Measurements from ENCODE around the gene VWA2. TPM values are rescaled to one million over a fixed set of nuclear protein-coding genes. Genes with fewer than 3 reads are reported as not detected.

Gene VWA2
- total and polyA plus RNA-seq, 2 of the 4 experiments (the other 2 are of a cell fraction) = not detected

DNA sequence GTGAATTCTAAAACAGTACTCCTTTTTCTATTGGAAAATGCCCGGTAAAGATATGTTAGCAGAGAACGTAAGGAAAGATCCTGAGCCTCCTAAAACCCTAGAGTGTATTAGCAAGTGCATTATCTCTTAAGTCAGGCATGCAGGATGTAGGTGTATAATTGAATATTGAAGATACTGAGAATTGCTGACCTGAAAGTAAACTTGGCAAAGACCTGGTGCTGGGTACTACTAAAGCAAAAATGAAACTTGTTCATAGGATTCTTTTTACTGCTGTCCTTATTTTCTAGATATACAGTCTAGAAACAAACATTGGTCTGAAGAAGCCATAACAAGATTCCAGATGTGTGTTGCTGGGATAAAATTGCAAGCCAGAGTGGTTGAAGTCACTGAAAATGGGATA is 18.8 kb upstream of the VWA2 start:
- no peak overlapping the region for H2AK9ac ChIP-seq (replicated peaks; ENCODE audit: low read depth, low read length, poor library complexity)
- no peak overlapping the region for H2BK20ac ChIP-seq (ENCODE audit: low read depth, low read length)
- H3K9me3 ChIP-seq (ENCODE audit: control insufficient read depth, insufficient read depth, low read length) = no peaks in the 10 kb centered on the region
- H3K27ac ChIP-seq (ENCODE audit: insufficient read depth, low read length) = no peak overlapping the region
- H2BK15ac ChIP-seq (ENCODE audit: low read depth, low read length) = no peak overlapping the region
- no peak overlapping the region for H3K4ac ChIP-seq (ENCODE audit: low read depth, low read length)
- intact Hi-C loops (cut with micrococcal nuclease) (no loop called here), in situ Hi-C loops (cut with MboI; ENCODE audit: low sequenced_read_pairs) (no loop called here), dilution Hi-C loops (cut with HindIII; ENCODE audit: low sequenced_read_pairs, unreplicated experiment) (no loop called here)
- H3K56ac ChIP-seq (ENCODE audit: extremely low read depth, insufficient read depth, low read length) = no peak overlapping the region
- no peak overlapping the region for H4K5ac ChIP-seq (ENCODE audit: low read depth, low read length)
- H3K18ac ChIP-seq (ENCODE audit: low read depth, low read length) = no peak overlapping the region
- H3K9me1 ChIP-seq (ENCODE audit: insufficient read depth, low read length) = no peaks in the 10 kb centered on the region
- H3K79me1 ChIP-seq (ENCODE audit: low read depth in 1 of 2, low read length in 2 of 2) = no peaks in the 10 kb centered on the region
- H2BK5ac ChIP-seq (ENCODE audit: low read depth, low read length, poor library complexity, severe bottlenecking) = no peak overlapping the region
- ATAC-seq (ENCODE audit: low read depth) = no peak
- no peak overlapping the region for H2AFZ ChIP-seq (replicated peaks; ENCODE audit: low read length, poor library complexity)
- no peaks in the 10 kb centered on the region for H4K20me1 ChIP-seq (ENCODE audit: insufficient read depth, low read length)
- H4K8ac ChIP-seq (ENCODE audit: low read depth in 2 of 2, low read length in 2 of 2) = no peak overlapping the region
- H3K36me3 ChIP-seq (ENCODE audit: control insufficient read depth, insufficient read depth, low read length) = no peaks in the 10 kb centered on the region
- no peak overlapping the region for H3K14ac ChIP-seq (replicated peaks; ENCODE audit: low read depth, low read length)
- no peak overlapping the region for H2BK120ac ChIP-seq (ENCODE audit: low read depth, low read length)
- H3K4me2 ChIP-seq (ENCODE audit: low read depth, low read length) = no peak overlapping the region
- no peak overlapping the region for H3K23ac ChIP-seq (ENCODE audit: low read depth, low read length)
- peaks cover 8% of the 10 kb centered on the region for H3K27me3 ChIP-seq (ENCODE audit: control insufficient read depth, insufficient read depth, low read length)
- DNase-seq = no peak
- BruUV-seq (replicated peaks) = no TSS peak
- ChIA-PET POLR2A (ENCODE audit: unreplicated experiment) (no interaction called here), CTCF (no interaction called here)
- no peak overlapping the region for H4K91ac ChIP-seq (ENCODE audit: insufficient read depth, low read depth, low read length)
- no peak overlapping the region for H3K9ac ChIP-seq (ENCODE audit: low read depth, low read length)
- no peaks in the 10 kb centered on the region for H3K4me1 ChIP-seq (ENCODE audit: control insufficient read depth, insufficient read depth, low read length)
- TF ChIP-seq BHLHE40 (IDR thresholded peaks at IDR 0.05; ENCODE audit: low read depth, low read length) (no peak), POLR2A (IDR thresholded peaks at IDR 0.05; ENCODE audit: low read depth, low read length) (no peak), MAFK (IDR thresholded peaks at IDR 0.05; ENCODE audit: low read depth, low read length) (no peak), CEBPB (IDR thresholded peaks at IDR 0.05; ENCODE audit: low read depth, low read length) (no peak), RAD21 (IDR thresholded peaks at IDR 0.05; ENCODE audit: low read length) (no peak), RFX5 (IDR thresholded peaks at IDR 0.05; ENCODE audit: low read depth, low read length) (no peak), MXI1 (IDR thresholded peaks at IDR 0.05; ENCODE audit: borderline replicate concordance, low read depth, low read length) (no peak), NFE2L2 (IDR thresholded peaks at IDR 0.05; ENCODE audit: low read depth, low read length) (no peak), SMC3 (IDR thresholded peaks at IDR 0.05; ENCODE audit: low read depth, low read length) (no peak), CHD1 (IDR thresholded peaks at IDR 0.05; ENCODE audit: low read depth, low read length) (no peak), MAZ (IDR thresholded peaks at IDR 0.05; ENCODE audit: borderline replicate concordance, low read depth, low read length) (no peak), RCOR1 (IDR thresholded peaks at IDR 0.05; ENCODE audit: insufficient replicate concordance, low read length) (no peak), FOS (IDR thresholded peaks at IDR 0.05; ENCODE audit: low read depth, low read length) (no peak)
- TF ChIP-seq, protein P1, sequence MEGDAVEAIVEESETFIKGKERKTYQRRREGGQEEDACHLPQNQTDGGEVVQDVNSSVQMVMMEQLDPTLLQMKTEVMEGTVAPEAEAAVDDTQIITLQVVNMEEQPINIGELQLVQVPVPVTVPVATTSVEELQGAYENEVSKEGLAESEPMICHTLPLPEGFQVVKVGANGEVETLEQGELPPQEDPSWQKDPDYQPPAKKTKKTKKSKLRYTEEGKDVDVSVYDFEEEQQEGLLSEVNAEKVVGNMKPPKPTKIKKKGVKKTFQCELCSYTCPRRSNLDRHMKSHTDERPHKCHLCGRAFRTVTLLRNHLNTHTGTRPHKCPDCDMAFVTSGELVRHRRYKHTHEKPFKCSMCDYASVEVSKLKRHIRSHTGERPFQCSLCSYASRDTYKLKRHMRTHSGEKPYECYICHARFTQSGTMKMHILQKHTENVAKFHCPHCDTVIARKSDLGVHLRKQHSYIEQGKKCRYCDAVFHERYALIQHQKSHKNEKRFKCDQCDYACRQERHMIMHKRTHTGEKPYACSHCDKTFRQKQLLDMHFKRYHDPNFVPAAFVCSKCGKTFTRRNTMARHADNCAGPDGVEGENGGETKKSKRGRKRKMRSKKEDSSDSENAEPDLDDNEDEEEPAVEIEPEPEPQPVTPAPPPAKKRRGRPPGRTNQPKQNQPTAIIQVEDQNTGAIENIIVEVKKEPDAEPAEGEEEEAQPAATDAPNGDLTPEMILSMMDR (conservative IDR thresholded peaks at IDR 0.05; ENCODE audit: low read depth, low read length) = no peak
- TF ChIP-seq, protein P2, sequence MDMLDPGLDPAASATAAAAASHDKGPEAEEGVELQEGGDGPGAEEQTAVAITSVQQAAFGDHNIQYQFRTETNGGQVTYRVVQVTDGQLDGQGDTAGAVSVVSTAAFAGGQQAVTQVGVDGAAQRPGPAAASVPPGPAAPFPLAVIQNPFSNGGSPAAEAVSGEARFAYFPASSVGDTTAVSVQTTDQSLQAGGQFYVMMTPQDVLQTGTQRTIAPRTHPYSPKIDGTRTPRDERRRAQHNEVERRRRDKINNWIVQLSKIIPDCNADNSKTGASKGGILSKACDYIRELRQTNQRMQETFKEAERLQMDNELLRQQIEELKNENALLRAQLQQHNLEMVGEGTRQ (IDR thresholded peaks at IDR 0.05; ENCODE audit: low read depth, low read length) = no peak
- TF ChIP-seq, protein P3, sequence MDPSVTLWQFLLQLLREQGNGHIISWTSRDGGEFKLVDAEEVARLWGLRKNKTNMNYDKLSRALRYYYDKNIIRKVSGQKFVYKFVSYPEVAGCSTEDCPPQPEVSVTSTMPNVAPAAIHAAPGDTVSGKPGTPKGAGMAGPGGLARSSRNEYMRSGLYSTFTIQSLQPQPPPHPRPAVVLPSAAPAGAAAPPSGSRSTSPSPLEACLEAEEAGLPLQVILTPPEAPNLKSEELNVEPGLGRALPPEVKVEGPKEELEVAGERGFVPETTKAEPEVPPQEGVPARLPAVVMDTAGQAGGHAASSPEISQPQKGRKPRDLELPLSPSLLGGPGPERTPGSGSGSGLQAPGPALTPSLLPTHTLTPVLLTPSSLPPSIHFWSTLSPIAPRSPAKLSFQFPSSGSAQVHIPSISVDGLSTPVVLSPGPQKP (IDR thresholded peaks at IDR 0.05; ENCODE audit: borderline replicate concordance, low read depth, low read length) = no peak
- H2AK5ac ChIP-seq (ENCODE audit: low read depth, low read length) = no peak overlapping the region
- H3K4me3 ChIP-seq (ENCODE audit: insufficient read depth, low read depth, low read length) = no peak overlapping the region
- whole genome bisulfite sequencing, 2 experiments (ENCODE audit: extremely low coverage in 2 of 2, insufficient read length in 1 of 2) = no CpG with 5 or more reads among the region's 2 CpGs
